GM12878 (cell line): ENCODE measurements around the gene UGT1A6. TPM values are rescaled to one million over a fixed set of nuclear protein-coding genes. Genes with fewer than 3 reads are reported as not detected.

Source experiments
- EED ChIP-seq: sonication (generic); IDR thresholded peaks from 2 replicates; pipeline ENCODE4 v1.6.1; 2016; ENCODE audit warnings: antibody characterized with exemption, low read depth
- HDGF ChIP-seq: fragments of 450-650 bp; IDR thresholded peaks from 2 replicates; pipeline ENCODE4 v1.6.1; 2016; ENCODE audit warnings: antibody characterized with exemption
- NFXL1 ChIP-seq: fragments of 450-650 bp; IDR thresholded peaks from 2 replicates; pipeline ENCODE4 v1.6.1; 2017; ENCODE audit warnings: antibody characterized with exemption, mild to moderate bottlenecking, borderline replicate concordance
- NRF1 ChIP-seq: conservative IDR thresholded peaks from 2 replicates; pipeline ENCODE4 v1.6.1; 2011; ENCODE audit warnings: mild to moderate bottlenecking, low read depth, low read length, improper control_type of control experiment
- RBBP5 ChIP-seq: fragments of 200-600 bp; sonication (generic); conservative IDR thresholded peaks from 2 replicates; pipeline ENCODE4 v1.6.1; 2016
- ZNF217 ChIP-seq: fragments of 450-650 bp; IDR thresholded peaks from 2 replicates; pipeline ENCODE4 v1.6.1; 2017; ENCODE audit warnings: antibody characterized with exemption, mild to moderate bottlenecking
- polyA plus RNA-seq, 11 experiments: library from polyadenylated mRNA; depleted of rRNA in 4 of 11; unstranded in 6 of 11; stranded (reverse) in 5 of 11; fragments of >200 nt; fragmentation: Nextera tagmentation in 4 of 11; fragmentation: Illumina TruSeq in 1 of 11; extraction: Ambion mirVana in 4 of 11; extraction: Trizol in 1 of 11; gene quantifications; 1 replicate in 1 of 11; 2 replicates in 10 of 11; pipeline versions ENCODE4 v1.2.1 to v1.2.3, GENCODE V29; 2011 to 2016; ENCODE audit warnings: inconsistent platforms in 2 of 11, missing spikeins in 2 of 11, low read depth in 1 of 11
- total RNA-seq, 4 experiments: library from RNA; depleted of rRNA in 3 of 4; stranded (reverse); fragments of >200 nt in 3 of 4; fragmentation: Illumina TruSeq in 1 of 4; extraction: Trizol in 1 of 4; gene quantifications; 2 replicates each; pipeline versions ENCODE4 v1.2.1 to v1.2.3, GENCODE V29; 2013 to 2021
- TF ChIP-seq, protein P1 (sequence below): fragments of 450-650 bp; IDR thresholded peaks from 2 replicates; pipeline ENCODE4 v1.6.1; 2016; ENCODE audit warnings: mild to moderate bottlenecking
- TF ChIP-seq, protein P2 (sequence below): IDR thresholded peaks from 2 replicates; pipeline ENCODE4 v1.6.1; 2012; ENCODE audit warnings: improper control_type of control experiment, low read depth, low read length; ENCODE audit not compliant: insufficient replicate concordance

Gene UGT1A6
- total and polyA plus RNA-seq, 10 of the 15 experiments (the other 5 are each of a cell fraction or from before 2014, with no cell fraction given), result not detected

GRCh38 chr2:233680361-233681045 lies 12.2 kb upstream of the UGT1A6 start (continued):
- TF ChIP-seq, protein P1, sequence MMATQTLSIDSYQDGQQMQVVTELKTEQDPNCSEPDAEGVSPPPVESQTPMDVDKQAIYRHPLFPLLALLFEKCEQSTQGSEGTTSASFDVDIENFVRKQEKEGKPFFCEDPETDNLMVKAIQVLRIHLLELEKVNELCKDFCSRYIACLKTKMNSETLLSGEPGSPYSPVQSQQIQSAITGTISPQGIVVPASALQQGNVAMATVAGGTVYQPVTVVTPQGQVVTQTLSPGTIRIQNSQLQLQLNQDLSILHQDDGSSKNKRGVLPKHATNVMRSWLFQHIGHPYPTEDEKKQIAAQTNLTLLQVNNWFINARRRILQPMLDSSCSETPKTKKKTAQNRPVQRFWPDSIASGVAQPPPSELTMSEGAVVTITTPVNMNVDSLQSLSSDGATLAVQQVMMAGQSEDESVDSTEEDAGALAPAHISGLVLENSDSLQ, result no peak
- no peak for TF ChIP-seq ZNF217
- no peak for TF ChIP-seq HDGF
- TF ChIP-seq, protein P2, sequence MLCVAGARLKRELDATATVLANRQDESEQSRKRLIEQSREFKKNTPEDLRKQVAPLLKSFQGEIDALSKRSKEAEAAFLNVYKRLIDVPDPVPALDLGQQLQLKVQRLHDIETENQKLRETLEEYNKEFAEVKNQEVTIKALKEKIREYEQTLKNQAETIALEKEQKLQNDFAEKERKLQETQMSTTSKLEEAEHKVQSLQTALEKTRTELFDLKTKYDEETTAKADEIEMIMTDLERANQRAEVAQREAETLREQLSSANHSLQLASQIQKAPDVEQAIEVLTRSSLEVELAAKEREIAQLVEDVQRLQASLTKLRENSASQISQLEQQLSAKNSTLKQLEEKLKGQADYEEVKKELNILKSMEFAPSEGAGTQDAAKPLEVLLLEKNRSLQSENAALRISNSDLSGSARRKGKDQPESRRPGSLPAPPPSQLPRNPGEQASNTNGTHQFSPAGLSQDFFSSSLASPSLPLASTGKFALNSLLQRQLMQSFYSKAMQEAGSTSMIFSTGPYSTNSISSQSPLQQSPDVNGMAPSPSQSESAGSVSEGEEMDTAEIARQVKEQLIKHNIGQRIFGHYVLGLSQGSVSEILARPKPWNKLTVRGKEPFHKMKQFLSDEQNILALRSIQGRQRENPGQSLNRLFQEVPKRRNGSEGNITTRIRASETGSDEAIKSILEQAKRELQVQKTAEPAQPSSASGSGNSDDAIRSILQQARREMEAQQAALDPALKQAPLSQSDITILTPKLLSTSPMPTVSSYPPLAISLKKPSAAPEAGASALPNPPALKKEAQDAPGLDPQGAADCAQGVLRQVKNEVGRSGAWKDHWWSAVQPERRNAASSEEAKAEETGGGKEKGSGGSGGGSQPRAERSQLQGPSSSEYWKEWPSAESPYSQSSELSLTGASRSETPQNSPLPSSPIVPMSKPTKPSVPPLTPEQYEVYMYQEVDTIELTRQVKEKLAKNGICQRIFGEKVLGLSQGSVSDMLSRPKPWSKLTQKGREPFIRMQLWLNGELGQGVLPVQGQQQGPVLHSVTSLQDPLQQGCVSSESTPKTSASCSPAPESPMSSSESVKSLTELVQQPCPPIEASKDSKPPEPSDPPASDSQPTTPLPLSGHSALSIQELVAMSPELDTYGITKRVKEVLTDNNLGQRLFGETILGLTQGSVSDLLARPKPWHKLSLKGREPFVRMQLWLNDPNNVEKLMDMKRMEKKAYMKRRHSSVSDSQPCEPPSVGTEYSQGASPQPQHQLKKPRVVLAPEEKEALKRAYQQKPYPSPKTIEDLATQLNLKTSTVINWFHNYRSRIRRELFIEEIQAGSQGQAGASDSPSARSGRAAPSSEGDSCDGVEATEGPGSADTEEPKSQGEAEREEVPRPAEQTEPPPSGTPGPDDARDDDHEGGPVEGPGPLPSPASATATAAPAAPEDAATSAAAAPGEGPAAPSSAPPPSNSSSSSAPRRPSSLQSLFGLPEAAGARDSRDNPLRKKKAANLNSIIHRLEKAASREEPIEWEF, result no peak
- no peak for TF ChIP-seq NRF1
- TF ChIP-seq RBBP5, result no peak
- no peak for TF ChIP-seq EED
- TF ChIP-seq NFXL1, result no peak
